Spinal cord (tissue), 10 donors: ENCODE results near the gene DEXI. TPM values are rescaled to one million over a fixed set of nuclear protein-coding genes. Genes with fewer than 3 reads are reported as not detected.
"Not testable (repeated sequence)": the region's sequence is repeated elsewhere in the genome, so short reads cannot be mapped to it uniquely, and the experiment has no call there.

Experiments used
- DNase-seq, 6 donors: peaks; one replicate each; pipeline versions ENCODE4 v3.0.0 to v3.0.0-alpha.2; 2013 to 2015; ENCODE audit warnings: low spot score in 6 of 6, low read depth in 4 of 6
- H3K27ac ChIP-seq: one replicate; pipeline ENCODE4 v1.5.1; 2013; ENCODE audit warnings: low read depth, low read length, control low read depth
- H3K27me3 ChIP-seq: one replicate; pipeline ENCODE4 v1.6.1; 2013; ENCODE audit warnings: low read length; ENCODE audit not compliant: control insufficient read depth, insufficient read depth
- H3K36me3 ChIP-seq: one replicate; pipeline ENCODE4 v1.6.1; 2013; ENCODE audit warnings: low read length; ENCODE audit not compliant: control insufficient read depth, insufficient read depth
- H3K4me1 ChIP-seq: one replicate; pipeline ENCODE4 v1.6.1; 2013; ENCODE audit warnings: low read length; ENCODE audit not compliant: control insufficient read depth, insufficient read depth
- H3K4me3 ChIP-seq: one replicate; pipeline ENCODE4 v1.5.1; 2013; ENCODE audit warnings: low read depth, low read length, control low read depth
- H3K9me3 ChIP-seq: one replicate; pipeline ENCODE4 v1.6.1; 2013; ENCODE audit warnings: low read length; ENCODE audit not compliant: control insufficient read depth, insufficient read depth
- WGBS: methylation state at CpG from one replicate; pipeline ENCODE4 v1.1.5; 2013; ENCODE audit warnings: missing lambda C conversion rate; ENCODE audit not compliant: insufficient coverage; 5-methylcytosine and 5-hydroxymethylcytosine counted together
- polyA plus RNA-seq, 2 donors: library from polyadenylated mRNA; unstranded; fragments of 120-200 nt; gene quantifications; one replicate each; pipeline ENCODE4 v1.2.1, GENCODE V29; 2013; ENCODE audit not compliant: insufficient read length in 2 of 2
- total RNA-seq, 2 donors: library from RNA; depleted of rRNA in 1 of 2; stranded (reverse); fragments of 120-200 nt in 1 of 2; fragments of >200 nt in 1 of 2; gene quantifications; one replicate each; pipeline versions ENCODE4 v1.2.3 to v1.2.4, GENCODE V29; 2013 to 2014
- donor health status: healthy.

The DEXI gene
- total and polyA plus RNA-seq, 4 donors = 22.0 to 50.3 (median 46.2) TPM

- Histone ChIP-seq H3K9me3 (no peaks in the 10 kb centered on the region), H3K36me3 (peaks cover 3% of the 10 kb centered on the region), H3K27me3 (no peaks in the 10 kb centered on the region), H3K4me1 (peaks cover 46% of the 10 kb centered on the region), H3K4me3 (no peak overlapping the region), H3K27ac (no peak overlapping the region)
- DNase-seq = no peak
- 7% methylated on average over 1 of the region's 5 CpGs for WGBS
Measured at GRCh38 chr16:10946308-10946707, 4.0 kb upstream of the DEXI start.

GRCh38 chr16:10945065-10945787 is 3.0 kb upstream of the DEXI start:
- H3K27me3 ChIP-seq = no peaks in the 10 kb centered on the region
- peaks cover 3% of the 10 kb centered on the region for H3K36me3 ChIP-seq
- peak overlapping the region; percentile 79 for H3K4me3 ChIP-seq
- 36% methylated on average over 7 of the region's 14 CpGs for whole genome bisulfite sequencing
- no peak for DNase-seq
- no peaks in the 10 kb centered on the region for H3K9me3 ChIP-seq
- H3K27ac ChIP-seq = no peak overlapping the region
- H3K4me1 ChIP-seq = peaks cover 51% of the 10 kb centered on the region

DNA sequence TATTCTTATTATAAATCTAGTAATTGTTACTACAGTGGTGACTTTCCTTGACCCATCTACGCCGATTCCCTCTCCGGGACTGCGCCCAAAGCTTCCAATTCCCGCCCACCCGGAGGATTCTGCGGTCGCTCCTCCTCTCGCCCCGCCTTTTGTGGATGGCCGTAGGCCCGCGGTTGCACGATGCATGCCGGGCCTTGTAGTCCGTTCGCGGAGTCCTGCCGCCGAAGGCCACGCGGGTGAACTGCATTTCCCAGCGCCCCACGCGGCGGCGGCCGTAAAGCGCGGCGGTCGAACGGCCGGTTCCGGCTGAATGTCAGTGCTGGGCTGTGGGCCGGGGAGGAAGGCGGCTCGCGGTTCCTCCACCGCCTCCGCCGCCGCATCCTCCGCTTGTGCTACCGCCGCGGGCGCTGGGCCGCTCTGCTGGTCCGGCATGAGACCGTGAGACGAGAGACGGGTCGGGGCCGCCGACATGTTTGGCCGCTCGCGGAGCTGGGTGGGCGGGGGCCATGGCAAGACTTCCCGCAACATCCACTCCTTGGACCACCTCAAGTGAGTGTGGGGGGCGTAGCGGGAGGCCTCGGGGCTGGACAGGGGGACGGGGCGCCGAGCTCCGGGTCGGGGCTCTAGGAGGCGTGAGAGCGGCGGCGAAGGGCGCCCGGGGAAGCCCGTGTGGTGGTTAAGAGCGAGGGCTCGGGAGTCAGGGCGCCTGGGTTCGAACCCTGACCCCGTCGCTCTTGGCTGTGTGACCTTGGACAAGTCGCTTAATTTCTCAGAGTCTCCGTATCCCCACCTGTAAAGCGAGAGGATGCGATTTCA is 2.2 kb upstream of the DEXI start, which contains the start of gene CLEC16A:
CLEC16A (plus strand) TSS at position 316 of the 816 bp plus-strand sequence; CDS start at position 470, 154 bp downstream.
- Histone ChIP-seq H3K36me3 (peaks cover 5% of the 10 kb centered on the region), H3K4me3 (peak within 1 kb of the TSS; percentile 79), H3K4me1 (peaks cover 54% of the 10 kb centered on the region), H3K27ac (peak within 1 kb of the TSS; percentile 15), H3K9me3 (no peaks in the 10 kb centered on the region), H3K27me3 (no peaks in the 10 kb centered on the region)
- DNase-seq = peak; percentile 82 to 99 (median 93)
- WGBS = under 1% methylated on average over 81 of the region's 86 CpGs

GRCh38 chr16:10943064-10943353 is 741 bp upstream of the DEXI start:
- Histone ChIP-seq H3K27ac (no peak overlapping the region), H3K27me3 (no peaks in the 10 kb centered on the region), H3K4me1 (peaks cover 66% of the 10 kb centered on the region), H3K4me3 (peak overlapping the region; percentile 68), H3K36me3 (peaks cover 10% of the 10 kb centered on the region), H3K9me3 (no peaks in the 10 kb centered on the region)
- no CpG with 5 or more reads among the region's 7 CpGs for WGBS
- DNase-seq = no peak

- H3K9me3 ChIP-seq, H3K27ac ChIP-seq, H3K36me3 ChIP-seq, H3K27me3 ChIP-seq, DNase-seq: not testable (repeated sequence)
- Histone ChIP-seq H3K4me3 (peak overlapping the region; percentile 68), H3K4me1 (peaks cover 70% of the 10 kb centered on the region)
- 0% methylated on average over 51 of the region's 52 CpGs for WGBS
Measured at GRCh38 chr16:10941935-10942351, 325 bp downstream of the DEXI start.

DNA sequence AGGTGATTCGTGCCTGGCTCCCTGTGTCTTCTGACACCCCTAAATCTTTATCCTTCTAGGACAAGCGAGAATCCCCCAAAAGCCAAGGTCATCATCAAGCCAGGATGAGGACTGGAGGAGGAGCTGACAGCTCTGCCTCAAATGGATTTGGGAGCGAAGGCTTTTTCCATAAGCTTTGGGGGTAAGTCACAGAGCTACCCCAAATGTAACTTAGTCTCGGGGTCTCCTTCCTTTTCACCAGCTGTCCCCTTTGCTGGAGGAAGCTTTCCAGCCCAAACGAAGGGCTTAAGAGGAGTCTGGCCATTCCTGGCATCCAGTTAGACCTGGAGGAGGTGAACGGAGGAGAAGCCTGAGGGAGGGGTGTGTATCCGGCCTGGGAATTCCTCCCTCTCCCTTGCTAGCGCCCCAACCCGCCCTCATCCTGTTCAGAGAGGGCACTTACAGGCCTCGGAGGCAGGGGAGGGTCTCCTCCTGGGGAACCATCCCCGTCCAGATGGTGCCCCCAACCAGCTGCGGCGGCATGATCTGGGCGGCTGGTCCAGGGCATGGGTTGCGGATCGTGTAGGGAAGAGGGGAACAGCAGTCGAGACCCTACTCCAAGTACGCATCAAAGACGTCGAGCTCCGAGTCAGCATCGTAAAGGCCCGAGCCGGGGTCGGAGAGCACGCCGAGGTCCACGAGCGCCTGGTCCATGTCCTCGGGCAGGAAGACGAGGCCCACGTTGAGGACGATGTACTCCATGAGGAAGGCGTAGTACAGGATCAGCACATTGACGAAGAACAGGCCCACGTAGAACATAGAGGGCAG is 938 bp downstream of the DEXI start:
- no peaks in the 10 kb centered on the region for H3K9me3 ChIP-seq
- H3K4me3 ChIP-seq = peak overlapping the region; percentile 68
- 5% methylated on average over 20 of the region's 36 CpGs for WGBS
- no peak overlapping the region for H3K27ac ChIP-seq
- H3K36me3 ChIP-seq = peaks cover 10% of the 10 kb centered on the region
- H3K27me3 ChIP-seq = no peaks in the 10 kb centered on the region
- peaks cover 70% of the 10 kb centered on the region for H3K4me1 ChIP-seq
- DNase-seq = peak in 1 of 6 donors; percentile 26

DNA sequence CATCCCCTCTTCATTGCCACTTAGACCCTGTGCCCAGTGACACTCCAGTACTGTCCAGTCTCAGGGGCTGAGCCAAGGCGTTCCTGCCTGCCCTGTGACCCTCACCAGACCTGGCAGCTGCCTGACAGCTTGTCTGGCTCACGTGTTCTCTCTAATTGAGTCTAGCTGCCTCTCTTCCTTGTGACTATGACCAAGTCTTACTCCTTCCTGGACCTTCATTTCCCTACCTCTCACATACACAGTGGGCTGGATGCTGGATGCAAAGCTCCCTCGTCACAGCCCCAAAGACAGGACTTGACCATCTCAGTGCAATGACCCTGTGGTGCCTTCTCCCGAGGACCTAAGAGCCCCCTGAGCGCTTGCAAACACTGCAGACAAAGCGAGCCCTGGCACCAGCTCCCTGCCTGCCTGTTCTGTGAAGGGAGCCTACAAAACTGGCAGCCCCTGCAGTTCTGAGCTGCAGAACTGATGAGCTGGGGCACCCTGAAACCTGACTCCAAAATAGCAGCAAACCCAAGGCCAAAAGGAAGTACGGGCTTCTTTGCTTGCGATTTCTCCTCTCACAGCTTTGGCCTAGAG is 1.7 kb downstream of the DEXI start:
- H3K9me3 ChIP-seq = no peaks in the 10 kb centered on the region
- peak overlapping the region; percentile 68 for H3K4me3 ChIP-seq
- peaks cover 64% of the 10 kb centered on the region for H3K4me1 ChIP-seq
- H3K36me3 ChIP-seq = peaks cover 10% of the 10 kb centered on the region
- peak in 2 of 6 donors; percentile 28 to 69 for DNase-seq
- 21% methylated on average over 8 of the region's 8 CpGs for WGBS
- no peaks in the 10 kb centered on the region for H3K27me3 ChIP-seq
- H3K27ac ChIP-seq = no peak overlapping the region

- Histone ChIP-seq H3K9me3 (no peaks in the 10 kb centered on the region), H3K4me3 (peak overlapping the region; percentile 68), H3K4me1 (peaks cover 56% of the 10 kb centered on the region), H3K27me3 (no peaks in the 10 kb centered on the region), H3K27ac (no peak overlapping the region), H3K36me3 (peaks cover 10% of the 10 kb centered on the region)
- 85% methylated on average over 7 of the region's 7 CpGs for WGBS
- no peak for DNase-seq
Measured at GRCh38 chr16:10939649-10940234, 2.5 kb downstream of the DEXI start.
